ENCODE data around the gene CDH4. TPM values are rescaled to one million over a fixed set of nuclear protein-coding genes. Genes with fewer than 3 reads are reported as not detected.

Gene CDH4
- total RNA-seq, 1 donor from 2014 or later, result not detected

GRCh38 chr20:61371501-61372136, 119.6 kb downstream of the CDH4 start:
- ATAC-seq (no peak), DNase-seq (no peak)
- intact Hi-C loops (cut with micrococcal nuclease), result no loop called here

GRCh38 chr20:61372137-61373054, 120.3 kb downstream of the CDH4 start:
- intact Hi-C loops (cut with micrococcal nuclease), result no loop called here
- DNase-seq, result no peak
- ATAC-seq, result no peak

- intact Hi-C loops (cut with micrococcal nuclease), result no loop called here
- ATAC-seq (no peak), DNase-seq (no peak)
Measured at GRCh38 chr20:61373055-61373399, 121.0 kb downstream of the CDH4 start.

- DNase-seq, result no peak
- intact Hi-C loops (cut with micrococcal nuclease), result no loop called here
- no peak for ATAC-seq
Measured at GRCh38 chr20:61373956-61374545, 122.0 kb downstream of the CDH4 start.

GRCh38 chr20:61376541-61377240, 124.6 kb downstream of the CDH4 start:
- ATAC-seq, result no peak

GRCh38 chr20:61378694-61379355, 126.8 kb downstream of the CDH4 start:
- DNase-seq, result no peak
- ATAC-seq, result no peak
- intact Hi-C loops (cut with micrococcal nuclease), result no loop called here

More at GRCh38 chr20:61376541-61377240, 124.6 kb downstream of the CDH4 start:
- intact Hi-C loops (cut with micrococcal nuclease), result no loop called here
- DNase-seq, result no peak

- intact Hi-C loops (cut with micrococcal nuclease), result no loop called here
- no peak for DNase-seq
- no peak for ATAC-seq
Measured at GRCh38 chr20:61379898-61380544, 128.0 kb downstream of the CDH4 start.

- DNase-seq, result no peak
- intact Hi-C loops (cut with micrococcal nuclease), result no loop called here
- no peak for ATAC-seq
Measured at GRCh38 chr20:61380545-61380915, 128.5 kb downstream of the CDH4 start.

- intact Hi-C loops (cut with micrococcal nuclease), result no loop called here
- ATAC-seq (no peak), DNase-seq (no peak)
Measured at GRCh38 chr20:61382194-61382593, 130.1 kb downstream of the CDH4 start.

GRCh38 chr20:61385296-61385695, 133.2 kb downstream of the CDH4 start:
- intact Hi-C loops (cut with micrococcal nuclease), result no loop called here
- DNase-seq (no peak), ATAC-seq (no peak)

GRCh38 chr20:61385731-61386130, 133.7 kb downstream of the CDH4 start:
- ATAC-seq (no peak), DNase-seq (no peak)
- intact Hi-C loops (cut with micrococcal nuclease), result no loop called here

- intact Hi-C loops (cut with micrococcal nuclease), result no loop called here
- peak; percentile 35 for DNase-seq
Measured at GRCh38 chr20:61387204-61387953, 135.3 kb downstream of the CDH4 start.

GRCh38 chr20:61387954-61388348, 135.9 kb downstream of the CDH4 start:
- no peak for ATAC-seq
- no peak for DNase-seq
- intact Hi-C loops (cut with micrococcal nuclease), result no loop called here

More at GRCh38 chr20:61387204-61387953, 135.3 kb downstream of the CDH4 start:
- ATAC-seq, result peak; percentile 33

- DNase-seq (no peak), ATAC-seq (no peak)
- intact Hi-C loops (cut with micrococcal nuclease), result no loop called here
Measured at GRCh38 chr20:61389077-61389476, 137.0 kb downstream of the CDH4 start.

- DNase-seq, result no peak
Measured at GRCh38 chr20:61391185-61391584, 139.1 kb downstream of the CDH4 start.

GRCh38 chr20:61391812-61392520, 139.9 kb downstream of the CDH4 start:
- DNase-seq, result no peak
- no peak for ATAC-seq
- intact Hi-C loops (cut with micrococcal nuclease), result no loop called here

More at GRCh38 chr20:61391185-61391584, 139.1 kb downstream of the CDH4 start:
- intact Hi-C loops (cut with micrococcal nuclease), result no loop called here
- ATAC-seq, result no peak

GRCh38 chr20:61394088-61394799, 142.2 kb downstream of the CDH4 start:
- no peak for DNase-seq
- no peak for ATAC-seq
- intact Hi-C loops (cut with micrococcal nuclease), result no loop called here

Measured in left ventricle myocardium superior (tissue), 1 donor.